ENCODE data around the gene CYP1A1.

CYP1A1 gene

DNA sequence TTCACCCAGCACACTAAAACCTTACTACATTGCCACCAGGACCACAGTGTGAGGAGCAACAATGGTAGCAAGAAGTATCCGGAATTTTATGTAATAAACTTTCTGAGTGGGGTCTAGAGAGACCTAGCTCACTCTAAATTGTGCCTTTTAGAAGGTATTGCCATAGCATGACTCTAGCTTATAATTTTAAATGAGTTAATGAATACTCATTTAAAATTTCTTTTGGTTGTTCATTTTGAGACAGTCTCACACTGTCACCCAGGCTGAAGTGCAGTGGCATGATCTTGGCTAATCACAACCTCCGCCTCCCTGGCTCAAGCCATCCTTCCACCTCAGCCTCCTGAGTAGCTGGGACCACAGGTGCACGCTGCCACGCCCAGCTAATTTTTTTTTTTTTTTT, 55.7 kb downstream of the CYP1A1 start:
- H3K27me3 ChIP-seq (ENCODE audit: control insufficient read depth in 1 of 2, insufficient read depth in 2 of 2, low read length in 2 of 2) = no peaks in the 10 kb centered on the region
- no peak overlapping the region for H3K27ac ChIP-seq (ENCODE audit: low read depth, low read length)
- peaks cover 27 to 36% of the 10 kb centered on the region in 2 donors for H3K36me3 ChIP-seq (ENCODE audit: control insufficient read depth in 1 of 2, insufficient read depth in 2 of 2, low read length in 2 of 2)
- H3K9ac ChIP-seq (ENCODE audit: low read depth in 1 of 2, low read length in 2 of 2) = no peak overlapping the region
- H3K4me3 ChIP-seq (ENCODE audit: low read depth in 1 of 2, low read length in 2 of 2) = no peak overlapping the region
- peaks cover 3 to 8% of the 10 kb centered on the region in 2 donors for H3K4me1 ChIP-seq (ENCODE audit: control insufficient read depth in 1 of 2, insufficient read depth in 2 of 2, low read length in 2 of 2)
- no peaks in the 10 kb centered on the region for H3K9me3 ChIP-seq (ENCODE audit: control insufficient read depth in 1 of 2, low read length in 2 of 2)
